Smooth muscle cell (in vitro differentiated cells): ENCODE results near the gene RPS6KB2. TPM values are rescaled to one million over a fixed set of nuclear protein-coding genes. Genes with fewer than 3 reads are reported as not detected.

ENCODE experiments used
- DNase-seq: peaks from one replicate; lab custom pipeline; 2025; ENCODE audit not compliant: unreplicated experiment; lab: John Stamatoyannopoulos, UW
- H2AFZ ChIP-seq: fragments of 200-600 bp; sonication (generic); 2 replicates; pipeline ENCODE4 v1.6.0; 2016; ENCODE audit warnings: antibody characterized with exemption, low read depth, mild to moderate bottlenecking
- H3F3A ChIP-seq: fragments of 200-600 bp; sonication (generic); 2 replicates; pipeline ENCODE4 v1.6.0; 2017; ENCODE audit warnings: antibody characterized with exemption, low read depth
- H3K27ac ChIP-seq: fragments of 200-600 bp; sonication (generic); 2 replicates; pipeline ENCODE4 v1.5.1; 2016; ENCODE audit warnings: low read depth, mild to moderate bottlenecking
- H3K27me3 ChIP-seq: fragments of 200-600 bp; sonication (generic); 2 replicates; pipeline ENCODE4 v1.6.1; 2016; ENCODE audit warnings: low read depth, mild to moderate bottlenecking
- H3K36me3 ChIP-seq: fragments of 200-600 bp; sonication (generic); 2 replicates; pipeline ENCODE4 v1.5.1; 2016; ENCODE audit warnings: low read depth
- H3K4me1 ChIP-seq: fragments of 200-600 bp; sonication (generic); 2 replicates; pipeline ENCODE4 v1.5.1; 2016; ENCODE audit warnings: low read depth
- H3K4me2 ChIP-seq: fragments of 200-600 bp; sonication (generic); 2 replicates; pipeline ENCODE4 v1.6.0; 2016; ENCODE audit warnings: mild to moderate bottlenecking
- H3K4me3 ChIP-seq: fragments of 200-600 bp; sonication (generic); 2 replicates; pipeline ENCODE4 v1.5.1; 2016; ENCODE audit warnings: mild to moderate bottlenecking
- H3K79me2 ChIP-seq: fragments of 200-600 bp; sonication (generic); 2 replicates; pipeline ENCODE4 v1.6.0; 2016; ENCODE audit warnings: low read depth, mild to moderate bottlenecking
- H3K9ac ChIP-seq: fragments of 200-600 bp; sonication (generic); 2 replicates; pipeline ENCODE4 v1.6.0; 2016; ENCODE audit warnings: low read depth
- H3K9me3 ChIP-seq: fragments of 200-600 bp; sonication (generic); replicated peaks from 2 replicates; pipeline ENCODE4 v1.5.1; 2016; ENCODE audit warnings: low read depth
- H4K20me1 ChIP-seq: fragments of 200-600 bp; sonication (generic); 2 replicates; pipeline ENCODE4 v1.6.0; 2016; ENCODE audit warnings: low read depth
- WGBS: methylation state at CpG from one replicate; pipeline ENCODE4 v1.1.7; 2016; ENCODE audit warnings: low lambda C conversion rate; 5-methylcytosine and 5-hydroxymethylcytosine counted together
- polyA plus RNA-seq: library from polyadenylated mRNA; unstranded; fragments of >200 nt; fragmentation: Nextera tagmentation; extraction: Ambion mirVana; gene quantifications from 2 replicates; pipeline ENCODE4 v1.2.1, GENCODE V29; 2016
- total RNA-seq: library from RNA; depleted of rRNA; stranded (reverse); fragments of >200 nt; gene quantifications from 2 replicates; pipeline ENCODE4 v1.2.3, GENCODE V29; 2014
- TF ChIP-seq, protein P1 (sequence below): fragments of 200-600 bp; sonication (generic); IDR thresholded peaks from 2 replicates; pipeline ENCODE4 v1.5.1; 2017; ENCODE audit warnings: borderline replicate concordance, mild to moderate bottlenecking, antibody characterized with exemption; ENCODE audit not compliant: insufficient read depth, poor library complexity, severe bottlenecking

Gene RPS6KB2
- total and polyA plus RNA-seq, 2 experiments from 2014 or later: 66.5 to 107 TPM

DNA sequence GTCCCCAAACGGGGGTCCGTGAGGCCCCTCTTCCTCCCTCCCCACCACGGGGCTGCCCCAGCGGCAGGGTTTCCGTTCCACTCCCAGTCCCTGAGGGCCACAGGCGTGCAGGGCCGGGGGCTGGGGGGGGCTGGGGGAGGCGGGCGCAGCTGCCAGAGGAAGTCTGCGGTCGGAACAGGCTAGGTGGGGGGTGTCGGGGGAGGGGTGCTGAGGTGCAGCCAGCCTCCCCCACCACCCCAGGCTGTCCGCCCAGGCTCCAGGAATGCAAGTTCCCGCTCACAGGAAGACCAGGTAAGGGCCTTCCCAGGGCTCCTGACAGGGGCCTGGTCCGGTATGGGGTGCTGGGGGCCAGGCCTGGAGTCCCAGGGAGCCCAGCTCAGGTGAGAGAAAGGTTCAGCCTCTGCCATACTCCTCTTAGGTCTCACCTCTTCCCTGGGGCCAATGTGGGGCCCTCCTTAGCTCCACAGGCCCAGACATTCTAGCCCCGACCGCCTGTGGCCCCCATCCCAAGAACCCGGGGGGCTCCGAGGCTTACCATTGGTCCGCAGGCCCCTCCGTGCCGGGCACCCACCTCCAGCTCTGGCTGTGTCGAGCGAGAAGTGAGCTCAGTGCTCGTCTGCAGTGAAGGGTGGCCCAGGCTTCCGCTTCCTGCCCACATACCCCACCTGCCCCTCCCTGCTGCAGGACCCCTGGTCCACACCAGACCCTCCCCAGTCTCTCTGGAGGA lies 9.0 kb downstream of the RPS6KB2 start, which contains the start of gene PTPRCAP:
Gene PTPRCAP (minus strand): TSS at position 601 of the 727 bp plus-strand sequence. CDS start 63 bp downstream, at position 538.
- no peaks in the 10 kb centered on the region for H3K36me3 ChIP-seq
- H2AFZ ChIP-seq: no peak within 1 kb of the TSS

DNA sequence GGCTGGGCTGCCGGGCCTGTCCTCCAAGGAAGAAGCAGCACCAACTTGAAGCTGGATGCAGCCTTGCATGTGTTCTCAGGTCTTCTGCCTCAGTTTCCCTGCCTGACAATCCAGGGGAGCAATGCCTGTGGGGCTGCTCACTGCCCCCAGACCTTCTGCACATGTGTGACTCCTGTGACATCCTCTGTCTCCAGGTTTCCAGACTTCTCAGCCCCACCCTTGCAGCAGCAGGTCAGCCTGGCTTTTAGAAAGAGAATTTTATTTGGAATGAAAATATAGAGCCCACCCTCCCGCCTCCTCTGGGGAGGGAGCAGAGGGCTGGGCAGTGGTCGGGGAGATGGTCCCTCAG lies 9.5 kb downstream of the RPS6KB2 start:
- no peak overlapping the region for H3K4me2 ChIP-seq
- no peak overlapping the region for H3K9ac ChIP-seq
- H3K4me3 ChIP-seq: no peak overlapping the region
- H3K4me1 ChIP-seq: no peaks in the 10 kb centered on the region
- H3K27me3 ChIP-seq: no peaks in the 10 kb centered on the region
- no peaks in the 10 kb centered on the region for H4K20me1 ChIP-seq
- TF ChIP-seq, protein P1, sequence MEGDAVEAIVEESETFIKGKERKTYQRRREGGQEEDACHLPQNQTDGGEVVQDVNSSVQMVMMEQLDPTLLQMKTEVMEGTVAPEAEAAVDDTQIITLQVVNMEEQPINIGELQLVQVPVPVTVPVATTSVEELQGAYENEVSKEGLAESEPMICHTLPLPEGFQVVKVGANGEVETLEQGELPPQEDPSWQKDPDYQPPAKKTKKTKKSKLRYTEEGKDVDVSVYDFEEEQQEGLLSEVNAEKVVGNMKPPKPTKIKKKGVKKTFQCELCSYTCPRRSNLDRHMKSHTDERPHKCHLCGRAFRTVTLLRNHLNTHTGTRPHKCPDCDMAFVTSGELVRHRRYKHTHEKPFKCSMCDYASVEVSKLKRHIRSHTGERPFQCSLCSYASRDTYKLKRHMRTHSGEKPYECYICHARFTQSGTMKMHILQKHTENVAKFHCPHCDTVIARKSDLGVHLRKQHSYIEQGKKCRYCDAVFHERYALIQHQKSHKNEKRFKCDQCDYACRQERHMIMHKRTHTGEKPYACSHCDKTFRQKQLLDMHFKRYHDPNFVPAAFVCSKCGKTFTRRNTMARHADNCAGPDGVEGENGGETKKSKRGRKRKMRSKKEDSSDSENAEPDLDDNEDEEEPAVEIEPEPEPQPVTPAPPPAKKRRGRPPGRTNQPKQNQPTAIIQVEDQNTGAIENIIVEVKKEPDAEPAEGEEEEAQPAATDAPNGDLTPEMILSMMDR: no peak
- no peak overlapping the region for H2AFZ ChIP-seq
- H3F3A ChIP-seq: no peaks in the 10 kb centered on the region
- no peak for DNase-seq
- WGBS: 91% methylated on average over 3 of the region's 3 CpGs
- H3K9me3 ChIP-seq: no peaks in the 10 kb centered on the region
- H3K36me3 ChIP-seq: no peaks in the 10 kb centered on the region
- H3K79me2 ChIP-seq: peaks cover under 1% of the 10 kb centered on the region
- H3K27ac ChIP-seq: no peak overlapping the region

More for the DNA sequence above, 9.0 kb downstream of the RPS6KB2 start, which contains the start of gene PTPRCAP:
- no peak for DNase-seq
- no peaks in the 10 kb centered on the region for H3K27me3 ChIP-seq
- H3K4me3 ChIP-seq: no peak within 1 kb of the TSS
- H3K27ac ChIP-seq: no peak within 1 kb of the TSS
- no peaks in the 10 kb centered on the region for H4K20me1 ChIP-seq
- 80% methylated on average over 23 of the region's 26 CpGs for WGBS
- no peaks in the 10 kb centered on the region for H3K4me1 ChIP-seq
- H3K79me2 ChIP-seq: no peaks in the 10 kb centered on the region
- H3F3A ChIP-seq: no peaks in the 10 kb centered on the region
- no peak within 1 kb of the TSS for H3K4me2 ChIP-seq
- TF ChIP-seq, protein P1: no peak
- no peaks in the 10 kb centered on the region for H3K9me3 ChIP-seq
- no peak within 1 kb of the TSS for H3K9ac ChIP-seq

DNA sequence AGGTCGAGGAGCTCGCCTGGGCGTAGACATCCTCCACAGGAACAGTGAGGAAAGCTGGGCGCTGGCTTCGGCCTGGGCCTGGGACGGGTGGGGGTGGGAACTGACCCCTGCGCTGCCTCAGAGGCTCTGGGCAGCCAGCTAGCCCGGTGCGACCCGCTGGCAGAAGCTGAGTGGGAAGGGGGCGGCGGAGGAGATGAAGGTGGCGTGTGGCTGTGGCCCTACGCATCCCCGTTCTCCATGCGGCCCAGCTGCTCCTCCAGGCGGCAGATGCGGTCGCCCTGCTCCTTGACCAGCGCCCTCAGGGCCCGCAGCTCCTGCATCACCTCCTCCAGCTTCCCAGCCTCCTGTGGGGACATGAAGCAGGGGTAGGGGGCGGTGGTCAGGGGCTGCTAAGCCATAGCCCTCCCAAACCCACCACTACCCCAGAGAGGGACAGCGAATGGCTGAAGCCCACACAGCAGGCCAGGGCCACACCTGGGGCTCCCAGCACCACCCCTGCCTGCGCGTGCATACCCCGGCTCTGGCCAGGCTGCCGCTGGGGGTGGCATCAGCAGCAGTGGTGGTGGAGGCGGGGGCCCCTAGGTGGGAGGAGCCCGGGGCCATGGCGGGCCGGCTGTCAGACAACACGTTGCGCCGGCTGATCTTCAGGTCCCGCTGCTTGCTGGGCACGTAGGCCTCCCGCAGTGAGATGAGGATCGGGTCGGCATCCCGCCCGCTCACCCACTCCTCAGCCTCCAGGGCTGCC lies 10.0 kb downstream of the RPS6KB2 start:
- Histone ChIP-seq H3K4me1 (no peaks in the 10 kb centered on the region), H3K27me3 (no peaks in the 10 kb centered on the region), H4K20me1 (no peaks in the 10 kb centered on the region), H3K36me3 (no peaks in the 10 kb centered on the region), H3K4me2 (no peak overlapping the region), H3K9ac (no peak overlapping the region), H2AFZ (no peak overlapping the region), H3K9me3 (no peaks in the 10 kb centered on the region), H3F3A (no peaks in the 10 kb centered on the region), H3K79me2 (peaks cover 5% of the 10 kb centered on the region), H3K27ac (no peak overlapping the region), H3K4me3 (no peak overlapping the region)
- 91% methylated on average over 19 of the region's 41 CpGs for WGBS
- TF ChIP-seq, protein P1: no peak
- DNase-seq: no peak
